Bronchial epithelial cell (primary cell): Measurements from ENCODE around the gene ARHGAP10. TPM values are rescaled to one million over a fixed set of nuclear protein-coding genes. Genes with fewer than 3 reads are reported as not detected.

ENCODE experiments used
- DNase-seq: peaks from one replicate; pipeline ENCODE4 v3.0.0-alpha.2; 2010; ENCODE audit warnings: low read depth
- FAIRE-seq: peaks from 2 replicates; lab custom pipeline; 2011; peaks lifted over from hg19 to GRCh38; lab: Jason Lieb, UNC
- H3K27me3 ChIP-seq: 2 replicates; pipeline ENCODE4 v1.5.1; 2011; ENCODE audit warnings: low read length; ENCODE audit not compliant: control insufficient read depth, insufficient read depth
- H3K36me3 ChIP-seq: 2 replicates; pipeline ENCODE4 v1.5.1; 2011; ENCODE audit warnings: low read length; ENCODE audit not compliant: control insufficient read depth, insufficient read depth
- H3K4me3 ChIP-seq: 2 replicates; pipeline ENCODE4 v1.5.1; 2011; ENCODE audit warnings: mild to moderate bottlenecking, low read depth, low read length, control low read depth
- total RNA-seq: library from RNA; depleted of rRNA; stranded (reverse); fragments of >200 nt; gene quantifications from 2 replicates; pipeline ENCODE4 v1.2.1, GENCODE V29; 2014
- TF ChIP-seq, protein P1 (sequence below): IDR thresholded peaks from 2 replicates; pipeline ENCODE4 v1.5.1; 2011; ENCODE audit warnings: mild to moderate bottlenecking, moderate library complexity, low read length, control low read depth, inconsistent platforms; ENCODE audit not compliant: insufficient read depth, severe bottlenecking

ARHGAP10 gene
- total RNA-seq, 1 donor from 2014 or later = 8.4 TPM

DNA sequence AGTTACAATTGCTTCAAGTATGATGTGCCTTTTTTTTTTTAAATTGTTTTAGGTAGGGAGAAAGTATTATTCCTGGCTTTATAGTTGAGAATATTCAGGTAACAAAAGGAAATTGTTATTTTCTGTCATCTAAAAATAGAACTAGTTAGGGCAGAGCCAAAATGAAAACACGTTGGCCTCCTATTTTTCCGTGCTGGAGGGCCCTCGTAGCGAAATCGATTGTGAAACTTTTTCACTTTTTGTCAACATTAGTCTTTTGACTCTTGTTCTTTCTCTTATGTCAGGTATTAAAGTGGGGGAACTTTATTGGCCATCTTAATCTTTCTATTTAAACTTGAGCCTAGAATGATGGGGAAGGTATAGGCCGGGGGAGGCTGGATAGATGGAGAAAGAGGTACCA lies 104.9 kb downstream of the ARHGAP10 start:
- TF ChIP-seq, protein P1, sequence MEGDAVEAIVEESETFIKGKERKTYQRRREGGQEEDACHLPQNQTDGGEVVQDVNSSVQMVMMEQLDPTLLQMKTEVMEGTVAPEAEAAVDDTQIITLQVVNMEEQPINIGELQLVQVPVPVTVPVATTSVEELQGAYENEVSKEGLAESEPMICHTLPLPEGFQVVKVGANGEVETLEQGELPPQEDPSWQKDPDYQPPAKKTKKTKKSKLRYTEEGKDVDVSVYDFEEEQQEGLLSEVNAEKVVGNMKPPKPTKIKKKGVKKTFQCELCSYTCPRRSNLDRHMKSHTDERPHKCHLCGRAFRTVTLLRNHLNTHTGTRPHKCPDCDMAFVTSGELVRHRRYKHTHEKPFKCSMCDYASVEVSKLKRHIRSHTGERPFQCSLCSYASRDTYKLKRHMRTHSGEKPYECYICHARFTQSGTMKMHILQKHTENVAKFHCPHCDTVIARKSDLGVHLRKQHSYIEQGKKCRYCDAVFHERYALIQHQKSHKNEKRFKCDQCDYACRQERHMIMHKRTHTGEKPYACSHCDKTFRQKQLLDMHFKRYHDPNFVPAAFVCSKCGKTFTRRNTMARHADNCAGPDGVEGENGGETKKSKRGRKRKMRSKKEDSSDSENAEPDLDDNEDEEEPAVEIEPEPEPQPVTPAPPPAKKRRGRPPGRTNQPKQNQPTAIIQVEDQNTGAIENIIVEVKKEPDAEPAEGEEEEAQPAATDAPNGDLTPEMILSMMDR = no peak
- no peak for FAIRE-seq
- H3K4me3 ChIP-seq = no peak overlapping the region

GRCh38 chr4:147837435-147837834 lies 105.5 kb downstream of the ARHGAP10 start:
- no peaks in the 10 kb centered on the region for H3K36me3 ChIP-seq
- H3K27me3 ChIP-seq = no peaks in the 10 kb centered on the region
- FAIRE-seq (no peak), DNase-seq (no peak)
- TF ChIP-seq, protein P1 = peak; percentile 14
- H3K4me3 ChIP-seq = no peak overlapping the region

More for the DNA sequence above, 104.9 kb downstream of the ARHGAP10 start:
- DNase-seq = no peak
- Histone ChIP-seq H3K36me3 (no peaks in the 10 kb centered on the region), H3K27me3 (no peaks in the 10 kb centered on the region)

DNA sequence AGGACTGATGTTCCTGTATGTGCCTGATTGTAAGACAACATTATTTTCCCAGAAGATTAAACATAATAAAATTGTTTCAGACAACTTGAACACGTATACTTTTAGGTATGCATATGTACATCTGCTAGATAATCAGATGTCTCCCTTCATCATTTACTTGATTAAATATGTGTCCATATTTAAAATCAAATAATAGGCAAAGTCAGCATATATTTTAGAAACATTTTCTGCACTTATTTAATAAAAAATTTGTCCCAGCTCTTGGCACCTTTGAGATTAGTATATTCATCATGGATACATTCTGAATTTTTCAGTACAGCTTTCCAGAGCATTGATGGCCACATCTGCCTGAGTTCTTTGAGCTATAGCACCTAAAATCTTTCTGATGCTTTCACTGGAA lies 106.0 kb downstream of the ARHGAP10 start:
- DNase-seq (no peak), FAIRE-seq (no peak)
- H3K27me3 ChIP-seq = no peaks in the 10 kb centered on the region
- TF ChIP-seq, protein P1 = no peak
- no peak overlapping the region for H3K4me3 ChIP-seq
- no peaks in the 10 kb centered on the region for H3K36me3 ChIP-seq

DNA sequence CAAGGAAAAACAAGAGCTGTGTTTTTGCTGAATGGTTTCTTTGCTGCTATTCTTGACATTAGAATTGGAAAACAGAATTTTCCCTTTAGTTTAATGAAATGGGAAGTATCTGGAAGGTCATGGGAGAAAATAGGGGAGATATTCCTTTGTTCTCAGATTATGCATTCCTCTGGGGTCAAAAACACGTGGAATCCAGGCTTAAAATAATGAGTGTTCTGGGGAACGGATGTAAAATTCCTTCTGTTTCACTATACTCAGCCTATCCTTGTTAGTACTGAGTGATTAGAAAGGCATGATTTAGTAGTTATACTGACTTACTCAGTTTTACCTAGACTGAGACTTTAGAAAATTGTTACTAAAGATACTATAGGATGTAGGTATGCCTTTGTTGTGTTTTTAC lies 107.3 kb downstream of the ARHGAP10 start:
- no peaks in the 10 kb centered on the region for H3K27me3 ChIP-seq
- no peak for DNase-seq
- TF ChIP-seq, protein P1 = no peak
- no peak for FAIRE-seq
- no peak overlapping the region for H3K4me3 ChIP-seq
- H3K36me3 ChIP-seq = no peaks in the 10 kb centered on the region

DNA sequence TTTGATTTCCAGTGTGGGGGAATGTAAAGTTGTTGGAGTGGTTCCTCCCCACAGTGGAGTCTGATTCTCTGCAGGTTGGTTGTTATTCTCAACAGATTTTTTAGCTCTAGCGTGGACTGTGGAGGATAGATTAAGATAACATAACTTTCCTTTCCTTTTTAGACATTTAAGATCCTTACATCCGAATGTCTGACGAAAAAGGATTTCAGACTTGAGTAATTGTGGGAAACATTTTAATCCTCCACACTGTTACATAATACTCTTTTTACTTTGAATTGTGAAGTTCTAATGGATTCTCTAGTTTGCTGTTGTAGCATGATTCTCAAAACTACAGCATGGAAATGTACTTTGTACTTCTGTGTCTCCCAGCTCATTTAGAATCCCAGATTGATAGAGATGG lies 107.8 kb downstream of the ARHGAP10 start:
- Histone ChIP-seq H3K36me3 (no peaks in the 10 kb centered on the region), H3K27me3 (no peaks in the 10 kb centered on the region), H3K4me3 (no peak overlapping the region)
- FAIRE-seq (no peak), DNase-seq (no peak)
- TF ChIP-seq, protein P1 = no peak
